Kidney tubule cell (primary cell): Measurements from ENCODE around the gene MYO16.

Experiments used
- DNase-seq: peaks from one replicate; pipeline ENCODE4 v3.0.0-alpha.2; 2018; ENCODE audit warnings: low spot score

The MYO16 gene

GRCh38 chr13:109243311-109243951 lies 614.0 kb downstream of the MYO16 start:
- peak; percentile 97 for DNase-seq

- DNase-seq = no peak
Measured at GRCh38 chr13:109244566-109244965, 615.2 kb downstream of the MYO16 start.

- DNase-seq = no peak
Measured at GRCh38 chr13:109246001-109246400, 616.6 kb downstream of the MYO16 start.

GRCh38 chr13:109249780-109250528 lies 620.5 kb downstream of the MYO16 start:
- peak; percentile 85 for DNase-seq

- no peak for DNase-seq
Measured at GRCh38 chr13:109251956-109252355, 622.5 kb downstream of the MYO16 start.

- no peak for DNase-seq
Measured at GRCh38 chr13:109253316-109253715, 623.9 kb downstream of the MYO16 start.

GRCh38 chr13:109254274-109254673 lies 624.9 kb downstream of the MYO16 start:
- DNase-seq = no peak

- DNase-seq = no peak
Measured at GRCh38 chr13:109255141-109255856, 625.9 kb downstream of the MYO16 start.

GRCh38 chr13:109256866-109257760 lies 627.7 kb downstream of the MYO16 start:
- peak; percentile 99 for DNase-seq
